A172 (cell line): ENCODE data around the gene SULT1C2. TPM values are rescaled to one million over a fixed set of nuclear protein-coding genes. Genes with fewer than 3 reads are reported as not detected.
"Not testable (repeated sequence)": the region's sequence is repeated elsewhere in the genome, so short reads cannot be mapped to it uniquely, and the experiment has no call there.

ENCODE experiments used
- DNase-seq: peaks from one replicate; pipeline ENCODE4 v3.0.0-alpha.2; 2015; ENCODE audit warnings: low spot score
- total RNA-seq: library from RNA; depleted of rRNA; stranded (reverse); fragments of >200 nt; shearing (Covaris generic); gene quantifications from 2 replicates; pipeline ENCODE4 v1.2.3, GENCODE V29; 2014; rRNA removed

Gene SULT1C2
- total RNA-seq, 1 experiment from 2014 or later: not detected

DNA sequence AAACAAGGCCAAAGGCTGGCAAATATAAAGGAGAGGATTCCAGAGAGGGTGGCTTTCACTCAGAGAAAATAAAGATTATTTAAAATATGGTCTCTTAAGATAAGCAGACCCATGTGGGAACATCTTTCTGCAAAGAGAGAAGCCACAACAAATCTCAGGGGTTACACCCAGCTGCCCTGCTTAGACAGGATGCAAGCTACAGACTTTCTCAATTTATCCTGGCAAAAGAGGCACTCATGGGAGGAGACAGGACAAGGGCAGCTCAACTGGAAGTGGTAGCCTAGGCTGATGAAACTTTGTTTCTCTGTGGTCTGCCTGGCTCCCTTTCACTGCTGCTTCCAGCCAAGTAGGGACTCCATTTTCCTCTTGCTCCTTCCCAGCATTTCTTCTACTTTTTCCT lies 63.2 kb downstream of the SULT1C2 start:
- no peak for DNase-seq

DNA sequence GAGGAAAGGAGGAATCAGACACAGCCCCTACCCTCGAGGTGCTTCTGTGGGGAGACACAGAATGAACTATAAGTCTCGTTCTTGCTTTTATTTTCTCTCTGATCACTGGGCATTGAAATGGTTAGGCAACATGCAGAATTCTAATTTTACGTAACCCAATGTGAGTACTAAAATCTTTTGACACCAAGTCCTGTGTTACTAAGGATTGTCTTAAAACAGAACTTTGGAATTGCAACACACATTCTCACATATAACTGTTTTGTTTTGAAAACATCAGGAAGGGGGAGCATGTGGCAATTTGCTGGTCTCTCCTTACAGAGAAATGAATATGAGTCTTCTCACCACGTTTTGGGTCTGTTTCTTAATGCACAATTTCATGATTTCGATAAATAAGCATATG lies 65.4 kb downstream of the SULT1C2 start:
- no peak for DNase-seq

DNA sequence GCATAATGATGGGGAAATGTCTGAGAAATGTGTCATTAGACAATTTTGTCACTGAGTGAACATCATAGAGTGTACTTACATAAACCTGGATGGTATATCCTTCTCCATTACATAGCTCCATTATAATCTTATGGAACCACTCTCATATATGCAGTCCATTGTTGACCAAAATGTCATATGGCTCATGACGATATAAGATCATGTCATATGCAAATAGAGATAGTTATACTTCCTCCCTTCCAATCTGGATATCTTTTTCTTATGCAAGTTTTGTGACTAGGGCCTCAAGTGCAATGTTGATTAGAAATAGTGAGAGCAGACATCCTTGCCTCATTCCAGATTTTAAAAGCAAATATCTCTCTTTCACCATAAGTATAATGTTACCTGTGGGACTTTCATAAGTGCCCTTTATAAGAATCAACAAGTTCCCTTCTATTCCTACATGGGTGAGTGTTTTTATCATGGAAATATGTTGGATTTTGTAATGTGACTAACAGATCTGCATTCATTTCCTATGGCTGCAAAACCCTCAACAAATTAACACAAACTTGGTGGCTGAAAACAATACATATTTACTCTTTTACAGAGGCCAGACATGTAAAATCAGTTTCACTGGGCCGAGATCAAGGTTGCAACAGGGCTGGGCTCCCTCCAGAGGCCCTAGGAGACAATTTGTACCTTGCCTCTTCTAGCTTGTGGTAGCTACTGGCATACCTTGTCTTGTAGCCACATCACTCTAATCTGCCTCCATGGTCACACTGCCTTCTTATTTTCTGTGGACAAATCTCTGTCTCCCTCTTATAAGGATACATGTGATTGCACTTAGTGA lies 67.4 kb downstream of the SULT1C2 start:
- DNase-seq: no peak

DNA sequence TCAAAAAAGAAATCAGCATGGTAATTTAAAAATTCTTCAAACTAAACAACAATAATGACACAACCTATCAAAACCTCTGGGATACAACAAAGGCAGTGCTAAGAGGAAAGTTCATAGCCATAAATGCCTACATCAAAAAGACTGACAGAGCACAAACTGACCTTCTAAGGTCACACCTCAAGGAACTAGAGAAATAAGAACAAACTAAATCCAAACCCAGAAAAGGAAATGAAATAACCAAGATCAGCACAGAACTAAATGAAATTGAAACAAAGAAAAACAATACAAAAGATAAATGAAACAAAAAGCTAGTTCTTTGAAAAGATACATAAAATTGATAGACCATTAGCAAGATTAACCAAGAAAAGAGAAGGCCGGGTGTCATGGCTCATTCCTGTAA lies 70.6 kb downstream of the SULT1C2 start:
- DNase-seq: not testable (repeated sequence)

Other genes starting within 250 kb of the SULT1C2 start
- gene SULT1C3, start 48.9 kb upstream of the SULT1C2 start, total RNA-seq: not detected in 2 replicates
- not detected in 2 replicates for gene SULT1C4, start 89.1 kb downstream of the SULT1C2 start, total RNA-seq
- gene GCC2, start 160.3 kb downstream of the SULT1C2 start, total RNA-seq: 15.4 and 22.0 TPM in 2 replicates
- gene LIMS1, start 245.6 kb downstream of the SULT1C2 start, total RNA-seq: 53.8 and 91.9 TPM in 2 replicates